Tongue (tissue), 2 donors: ENCODE measurements around the gene QRICH1. TPM values are rescaled to one million over a fixed set of nuclear protein-coding genes. Genes with fewer than 3 reads are reported as not detected.
"Not testable (repeated sequence)": the region's sequence is repeated elsewhere in the genome, so short reads cannot be mapped to it uniquely, and the experiment has no call there.

Experiments
- DNase-seq: peaks from one replicate; pipeline ENCODE4 v3.0.0-alpha.2; 2015
- total RNA-seq: library from RNA; depleted of rRNA; stranded (reverse); fragments of >200 nt; gene quantifications from one replicate; pipeline ENCODE4 v1.2.3, GENCODE V29; 2014

The QRICH1 gene
- total RNA-seq, 1 donor from 2014 or later = 88.7 TPM

GRCh38 chr3:49017229-49017970 is 76.5 kb downstream of the QRICH1 start:
- DNase-seq = peak; percentile 17

GRCh38 chr3:49016414-49017228 is 77.2 kb downstream of the QRICH1 start:
- DNase-seq = no peak

- no peak for DNase-seq
Observed at GRCh38 chr3:49015765-49016164, 78.1 kb downstream of the QRICH1 start.

GRCh38 chr3:49015072-49015471 is 78.8 kb downstream of the QRICH1 start:
- DNase-seq = no peak

GRCh38 chr3:49013738-49014660 is 79.9 kb downstream of the QRICH1 start:
- DNase-seq = no peak

- DNase-seq = no peak
Observed at GRCh38 chr3:49013113-49013737, 80.6 kb downstream of the QRICH1 start.

- DNase-seq = peak; percentile 40
Observed at GRCh38 chr3:49012441-49013017, 81.3 kb downstream of the QRICH1 start.

GRCh38 chr3:49009396-49009795 is 84.5 kb downstream of the QRICH1 start:
- DNase-seq = no peak

- DNase-seq = not testable (repeated sequence)
Observed at GRCh38 chr3:49008627-49009026, 85.2 kb downstream of the QRICH1 start.

- peak; percentile 94 for DNase-seq
Observed at GRCh38 chr3:49007771-49008528, 85.9 kb downstream of the QRICH1 start.

- peak; percentile 99 for DNase-seq
Observed at GRCh38 chr3:49007068-49007770, 86.7 kb downstream of the QRICH1 start, which contains the start of gene WDR6. Gene WDR6, plus strand, starts transcription at chr3:49007391. Its CDS starts 41 bp downstream, at chr3:49007432.

- peak; percentile 54 for DNase-seq
Observed at GRCh38 chr3:49006408-49007067, 87.3 kb downstream of the QRICH1 start.

- no peak for DNase-seq
Observed at GRCh38 chr3:49005998-49006397, 87.9 kb downstream of the QRICH1 start.

GRCh38 chr3:49005303-49005680 is 88.6 kb downstream of the QRICH1 start:
- no peak for DNase-seq

- DNase-seq = no peak
Observed at GRCh38 chr3:49004352-49005302, 89.2 kb downstream of the QRICH1 start.

GRCh38 chr3:49001155-49001554 is 92.7 kb downstream of the QRICH1 start:
- DNase-seq = no peak

GRCh38 chr3:48999085-48999858 is 94.6 kb downstream of the QRICH1 start:
- no peak for DNase-seq
